ENCODE measurements around the gene DDX25. TPM values are rescaled to one million over a fixed set of nuclear protein-coding genes. Genes with fewer than 3 reads are reported as not detected.
"Not testable (repeated sequence)": the region's sequence is repeated elsewhere in the genome, so short reads cannot be mapped to it uniquely, and the experiment has no call there.

The DDX25 gene
- not detected in 2 replicates for total RNA-seq (2012; rRNA removed)

DNA sequence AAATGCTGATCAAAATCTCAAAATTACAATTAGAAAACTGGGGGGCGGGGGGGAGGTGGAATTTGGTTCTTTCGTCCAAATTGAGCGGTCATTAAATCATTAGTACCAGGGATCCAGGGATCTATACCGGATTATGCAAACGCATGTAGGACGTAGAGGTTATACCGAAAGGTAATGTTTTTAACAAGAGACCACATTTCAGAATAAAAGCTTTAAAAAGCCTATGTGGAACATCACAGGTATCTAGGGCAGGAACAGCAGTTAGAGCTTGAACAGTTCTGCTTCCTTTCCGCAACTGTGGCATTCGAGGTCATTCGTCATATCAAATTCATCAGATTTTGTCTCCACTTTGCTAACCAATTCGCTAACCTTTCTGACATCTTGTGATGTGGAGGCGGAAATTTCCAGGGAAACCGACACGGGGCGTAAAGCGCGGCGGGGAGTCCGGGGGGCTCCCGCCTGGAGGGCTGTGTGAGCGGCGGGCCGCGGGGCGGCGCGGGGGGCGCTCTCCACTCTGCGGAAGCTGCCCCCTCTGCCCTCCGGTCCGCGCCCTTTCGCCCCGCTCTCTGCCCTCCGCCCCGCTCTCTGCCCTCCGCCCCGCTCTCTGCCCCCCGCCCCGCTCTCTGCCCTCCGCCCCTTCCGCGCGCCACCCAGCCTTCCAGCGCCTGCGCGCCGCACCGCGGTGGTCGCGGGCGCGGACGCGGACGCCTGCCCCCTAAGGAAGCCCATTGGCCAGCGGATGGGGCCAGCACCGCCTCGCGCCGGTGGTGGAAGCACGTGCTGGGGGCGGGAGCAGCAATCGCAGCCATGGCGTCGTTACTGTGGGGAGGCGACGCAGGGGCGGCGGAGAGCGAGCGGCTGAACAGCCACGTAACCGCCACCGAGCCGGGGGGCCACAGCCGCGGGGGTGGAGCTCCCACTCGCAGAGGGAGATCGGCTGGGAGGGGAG, at the start of gene DDX25:
Gene DDX25 (plus strand): TSS at position 798 of the 949 bp plus-strand sequence. CDS start 10 bp downstream, at position 808.
- H3K4me2 ChIP-seq (ENCODE audit: low read length), result peak within 1 kb of the TSS; percentile 79

DNA sequence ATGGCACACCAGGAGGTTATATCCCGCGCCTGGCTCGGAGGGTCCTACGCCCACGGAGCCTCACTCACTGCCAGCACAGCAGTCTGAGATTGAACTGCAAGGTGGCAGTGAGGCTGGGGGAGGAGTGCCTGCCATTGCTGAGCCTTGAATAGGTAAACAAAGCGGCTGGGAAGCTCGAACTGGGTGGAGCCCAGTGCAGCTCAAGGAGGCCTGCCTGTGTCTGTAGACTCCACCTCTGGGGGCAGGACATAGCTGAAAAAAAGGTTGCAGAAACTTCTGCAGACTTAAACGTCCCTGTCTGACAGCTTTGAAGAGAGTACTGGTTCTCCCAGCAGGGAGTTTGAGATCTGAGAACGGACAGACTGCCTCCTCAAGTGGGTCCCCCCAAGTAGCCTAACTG, 46.6 kb upstream of the DDX25 start:
- not testable (repeated sequence) for H3K9ac ChIP-seq (ENCODE audit: low read depth, low read length); H3K4me2 ChIP-seq (ENCODE audit: low read length); H3K4me1 ChIP-seq (ENCODE audit: control insufficient read depth, insufficient read depth, low read length); H3K9me3 ChIP-seq (replicated peaks; ENCODE audit: low read length); H3K4me3 ChIP-seq (ENCODE audit: low read length); H3K36me3 ChIP-seq (ENCODE audit: insufficient read depth, low read length); H3K27me3 ChIP-seq (ENCODE audit: control insufficient read depth, insufficient read depth, low read length)

More for the DNA sequence above, at the start of gene DDX25:
- Histone ChIP-seq H3K36me3 (ENCODE audit: insufficient read depth, low read length) (peaks cover 14% of the 10 kb centered on the region), H3K27me3 (ENCODE audit: control insufficient read depth, insufficient read depth, low read length) (peaks cover 32% of the 10 kb centered on the region), H3K9me3 (replicated peaks; ENCODE audit: low read length) (no peaks in the 10 kb centered on the region), H3K9ac (ENCODE audit: low read depth, low read length) (no peak within 1 kb of the TSS), H3K4me3 (ENCODE audit: low read length) (peak within 1 kb of the TSS; percentile 84), H3K4me1 (ENCODE audit: control insufficient read depth, insufficient read depth, low read length) (peaks cover 10% of the 10 kb centered on the region)

DNA sequence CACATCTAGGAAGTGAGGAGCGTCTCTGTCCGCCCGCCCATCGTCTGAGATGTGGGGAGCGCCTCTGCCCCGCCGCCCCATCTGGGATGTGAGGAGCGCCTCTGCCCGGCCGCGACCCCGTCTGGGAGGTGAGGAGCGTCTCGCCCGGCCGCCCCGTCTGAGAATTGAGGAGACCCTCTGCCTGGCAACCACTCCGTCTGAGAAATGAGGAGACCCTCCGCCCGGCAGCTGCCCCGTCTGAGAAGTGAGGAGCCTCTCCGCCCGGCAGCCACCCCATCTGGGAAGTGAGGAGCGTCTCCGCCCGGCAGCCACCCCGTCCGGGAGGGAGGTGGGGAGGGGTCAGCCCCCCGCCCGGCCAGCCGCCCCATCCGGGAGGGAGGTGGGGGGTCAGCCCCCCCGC, 41.5 kb upstream of the DDX25 start:
- not testable (repeated sequence) for H3K4me3 ChIP-seq (ENCODE audit: low read length); H3K9ac ChIP-seq (ENCODE audit: low read depth, low read length); H3K36me3 ChIP-seq (ENCODE audit: insufficient read depth, low read length); H3K4me1 ChIP-seq (ENCODE audit: control insufficient read depth, insufficient read depth, low read length); H3K27me3 ChIP-seq (ENCODE audit: control insufficient read depth, insufficient read depth, low read length); H3K9me3 ChIP-seq (replicated peaks; ENCODE audit: low read length); H3K4me2 ChIP-seq (ENCODE audit: low read length)

- H3K4me3 ChIP-seq (ENCODE audit: low read length); H3K4me1 ChIP-seq (ENCODE audit: control insufficient read depth, insufficient read depth, low read length): not testable (repeated sequence)
Measured at GRCh38 chr11:125865354-125865753, 39.0 kb upstream of the DDX25 start.

GRCh38 chr11:125869521-125869920, 34.8 kb upstream of the DDX25 start:
- Histone ChIP-seq H3K27me3 (ENCODE audit: control insufficient read depth, insufficient read depth, low read length) (peaks cover 13% of the 10 kb centered on the region), H3K4me2 (ENCODE audit: low read length) (no peak overlapping the region), H3K4me3 (ENCODE audit: low read length) (no peak overlapping the region), H3K9ac (ENCODE audit: low read depth, low read length) (no peak overlapping the region), H3K36me3 (ENCODE audit: insufficient read depth, low read length) (no peaks in the 10 kb centered on the region), H3K9me3 (replicated peaks; ENCODE audit: low read length) (no peaks in the 10 kb centered on the region), H3K4me1 (ENCODE audit: control insufficient read depth, insufficient read depth, low read length) (no peaks in the 10 kb centered on the region)

More at GRCh38 chr11:125865354-125865753, 39.0 kb upstream of the DDX25 start:
- H3K4me2 ChIP-seq (ENCODE audit: low read length); H3K36me3 ChIP-seq (ENCODE audit: insufficient read depth, low read length); H3K9ac ChIP-seq (ENCODE audit: low read depth, low read length); H3K9me3 ChIP-seq (replicated peaks; ENCODE audit: low read length): not testable (repeated sequence)
- H3K27me3 ChIP-seq (ENCODE audit: control insufficient read depth, insufficient read depth, low read length), result peaks cover 13% of the 10 kb centered on the region

DNA sequence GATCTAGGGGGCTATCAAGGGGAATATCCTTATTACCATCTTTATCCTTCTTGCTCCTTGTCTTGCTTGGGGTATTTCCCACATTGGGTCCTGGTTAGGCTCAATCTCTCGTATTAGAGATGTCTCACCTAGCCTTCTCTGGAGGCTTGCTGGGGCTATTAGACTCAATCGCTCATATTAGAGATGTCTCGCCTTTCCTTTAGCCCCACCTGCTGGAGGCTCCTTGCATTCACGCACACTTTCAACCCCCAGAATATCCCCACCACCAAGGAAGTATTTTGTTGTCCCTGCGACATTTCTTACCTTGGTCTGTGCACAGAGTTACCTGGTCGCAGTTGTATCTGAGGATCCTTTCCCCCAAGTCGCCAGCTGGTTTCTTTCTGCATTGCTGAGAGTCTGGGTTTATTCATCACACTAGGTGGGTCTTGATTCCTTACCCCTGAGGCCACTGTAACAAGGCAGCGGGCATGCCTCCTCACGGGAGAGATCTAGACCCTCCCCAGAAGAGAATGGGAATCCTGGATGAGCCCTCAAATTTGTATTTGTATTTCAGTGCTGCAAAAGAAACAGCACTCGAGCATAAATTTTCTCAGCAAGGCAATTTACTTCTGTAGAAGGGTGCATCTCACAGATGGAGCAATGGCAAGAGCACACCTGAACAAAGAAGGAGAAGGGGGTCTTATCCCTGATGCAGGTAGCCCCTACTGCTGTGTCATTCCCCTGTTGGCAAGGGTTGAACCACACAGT, 32.7 kb upstream of the DDX25 start:
- no peaks in the 10 kb centered on the region for H3K4me1 ChIP-seq (ENCODE audit: control insufficient read depth, insufficient read depth, low read length)
- H3K4me2 ChIP-seq (ENCODE audit: low read length), result no peak overlapping the region
- no peaks in the 10 kb centered on the region for H3K9me3 ChIP-seq (replicated peaks; ENCODE audit: low read length)
- no peak overlapping the region for H3K4me3 ChIP-seq (ENCODE audit: low read length)
- no peak overlapping the region for H3K9ac ChIP-seq (ENCODE audit: low read depth, low read length)
- H3K36me3 ChIP-seq (ENCODE audit: insufficient read depth, low read length), result no peaks in the 10 kb centered on the region
- H3K27me3 ChIP-seq (ENCODE audit: control insufficient read depth, insufficient read depth, low read length), result peaks cover 13% of the 10 kb centered on the region

DNA sequence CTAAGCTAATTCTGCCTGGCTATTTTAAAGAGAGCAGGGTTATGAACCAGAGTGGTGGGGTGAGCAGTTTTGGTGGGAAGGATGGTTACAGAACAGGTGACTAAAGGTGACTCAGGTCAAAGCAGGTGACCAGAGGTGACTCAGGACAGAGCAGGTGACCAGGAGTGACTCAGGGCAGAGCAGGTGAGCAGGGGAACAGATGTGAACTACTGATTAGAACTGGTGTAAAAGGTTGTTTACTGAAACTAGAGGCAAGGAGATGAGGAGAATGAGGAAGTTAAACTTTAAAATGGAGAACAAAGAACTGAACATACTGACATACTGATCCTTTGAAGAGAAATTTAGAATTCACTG, 32.2 kb upstream of the DDX25 start:
- peaks cover 13% of the 10 kb centered on the region for H3K27me3 ChIP-seq (ENCODE audit: control insufficient read depth, insufficient read depth, low read length)
- no peak overlapping the region for H3K9ac ChIP-seq (ENCODE audit: low read depth, low read length)
- no peaks in the 10 kb centered on the region for H3K9me3 ChIP-seq (replicated peaks; ENCODE audit: low read length)
- no peaks in the 10 kb centered on the region for H3K4me1 ChIP-seq (ENCODE audit: control insufficient read depth, insufficient read depth, low read length)
- no peaks in the 10 kb centered on the region for H3K36me3 ChIP-seq (ENCODE audit: insufficient read depth, low read length)
- H3K4me3 ChIP-seq (ENCODE audit: low read length), result no peak overlapping the region
- H3K4me2 ChIP-seq (ENCODE audit: low read length), result no peak overlapping the region

- Histone ChIP-seq H3K4me1 (ENCODE audit: control insufficient read depth, insufficient read depth, low read length) (no peaks in the 10 kb centered on the region), H3K9me3 (replicated peaks; ENCODE audit: low read length) (no peaks in the 10 kb centered on the region), H3K9ac (ENCODE audit: low read depth, low read length) (no peak overlapping the region), H3K27me3 (ENCODE audit: control insufficient read depth, insufficient read depth, low read length) (peaks cover 7% of the 10 kb centered on the region), H3K4me3 (ENCODE audit: low read length) (no peak overlapping the region), H3K4me2 (ENCODE audit: low read length) (no peak overlapping the region), H3K36me3 (ENCODE audit: insufficient read depth, low read length) (no peaks in the 10 kb centered on the region)
Measured at GRCh38 chr11:125873881-125874555, 30.3 kb upstream of the DDX25 start.

GRCh38 chr11:125874556-125875124, 29.7 kb upstream of the DDX25 start:
- Histone ChIP-seq H3K9ac (ENCODE audit: low read depth, low read length) (no peak overlapping the region), H3K27me3 (ENCODE audit: control insufficient read depth, insufficient read depth, low read length) (peaks cover 6% of the 10 kb centered on the region), H3K36me3 (ENCODE audit: insufficient read depth, low read length) (no peaks in the 10 kb centered on the region), H3K4me2 (ENCODE audit: low read length) (no peak overlapping the region), H3K4me1 (ENCODE audit: control insufficient read depth, insufficient read depth, low read length) (no peaks in the 10 kb centered on the region), H3K9me3 (replicated peaks; ENCODE audit: low read length) (no peaks in the 10 kb centered on the region), H3K4me3 (ENCODE audit: low read length) (no peak overlapping the region)

DNA sequence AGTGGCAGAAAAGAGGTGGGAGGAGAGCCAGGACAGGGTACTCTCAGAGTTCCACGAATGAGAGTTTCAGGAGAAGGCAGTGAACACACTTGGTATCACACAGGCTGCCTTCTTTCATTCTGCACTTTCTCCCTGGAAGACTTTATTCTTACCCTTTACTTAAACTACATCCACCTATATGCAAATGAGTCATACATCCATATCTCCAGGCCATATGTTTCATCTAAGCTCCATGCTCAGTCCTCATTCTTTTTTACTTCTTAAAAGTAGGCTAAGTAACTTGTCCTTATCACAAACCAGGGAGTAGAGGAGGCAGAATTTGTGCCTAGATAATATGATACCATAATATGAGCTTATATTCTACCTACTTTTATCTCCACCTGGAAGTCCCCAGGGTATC, 23.0 kb upstream of the DDX25 start:
- Histone ChIP-seq H3K4me2 (ENCODE audit: low read length) (no peak overlapping the region), H3K9ac (ENCODE audit: low read depth, low read length) (no peak overlapping the region), H3K27me3 (ENCODE audit: control insufficient read depth, insufficient read depth, low read length) (peaks cover 7% of the 10 kb centered on the region), H3K9me3 (replicated peaks; ENCODE audit: low read length) (no peaks in the 10 kb centered on the region), H3K4me1 (ENCODE audit: control insufficient read depth, insufficient read depth, low read length) (no peaks in the 10 kb centered on the region), H3K36me3 (ENCODE audit: insufficient read depth, low read length) (no peaks in the 10 kb centered on the region), H3K4me3 (ENCODE audit: low read length) (no peak overlapping the region)

DNA sequence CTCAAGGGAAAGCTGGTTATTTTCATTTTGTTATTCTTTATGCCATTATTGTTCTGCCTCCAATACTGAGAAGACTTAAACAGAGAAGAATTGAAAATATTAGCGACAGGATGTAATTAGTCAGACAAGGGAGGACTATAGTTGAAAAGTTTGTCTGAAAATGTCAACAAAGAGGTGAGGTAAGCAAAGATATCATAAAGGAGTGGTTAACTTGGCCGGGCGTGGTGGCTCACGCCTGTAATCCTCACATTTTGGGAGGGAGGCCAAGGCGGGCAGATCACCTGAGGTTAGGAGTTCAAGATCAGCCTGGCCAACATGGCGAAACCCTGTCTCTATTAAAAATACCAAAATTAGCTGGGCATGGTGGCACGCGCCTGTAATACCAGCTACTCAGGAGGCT, 20.9 kb upstream of the DDX25 start:
- no peak overlapping the region for H3K4me3 ChIP-seq (ENCODE audit: low read length)

More for the DNA sequence above, 20.9 kb upstream of the DDX25 start:
- H3K36me3 ChIP-seq (ENCODE audit: insufficient read depth, low read length), result no peaks in the 10 kb centered on the region
- no peaks in the 10 kb centered on the region for H3K9me3 ChIP-seq (replicated peaks; ENCODE audit: low read length)
- H3K4me2 ChIP-seq (ENCODE audit: low read length), result no peak overlapping the region
- no peak overlapping the region for H3K9ac ChIP-seq (ENCODE audit: low read depth, low read length)
- H3K4me1 ChIP-seq (ENCODE audit: control insufficient read depth, insufficient read depth, low read length), result peaks cover 3% of the 10 kb centered on the region
- peaks cover 7% of the 10 kb centered on the region for H3K27me3 ChIP-seq (ENCODE audit: control insufficient read depth, insufficient read depth, low read length)
